ENCODE measurements around the gene AKR1C4.

- TF ChIP-seq CTCF (IDR thresholded peaks at IDR 0.05; ENCODE audit: insufficient read depth, low read length, poor library complexity, severe bottlenecking) (no peak), EZH2phosphoT487 (conservative IDR thresholded peaks at IDR 0.05; ENCODE audit: low read length) (no peak)
Observed at GRCh38 chr10:5168897-5169420, 27.7 kb upstream of the AKR1C4 start.
